Colonic mucosa (tissue), 4 donors: ENCODE results near the gene LOXL3. TPM values are rescaled to one million over a fixed set of nuclear protein-coding genes. Genes with fewer than 3 reads are reported as not detected.
A peak's percentile ranks its signal among the peaks of the same experiment; 100 is the strongest.

Source experiments
- DNase-seq: peaks from one replicate; pipeline ENCODE4 v3.0.0-alpha.2; 2020
- H3K27ac ChIP-seq: fragments of 200-600 bp; one replicate; pipeline ENCODE4 v1.8.0; 2021
- H3K27me3 ChIP-seq: fragments of 200-600 bp; one replicate; pipeline ENCODE4 v1.8.0; 2021
- H3K36me3 ChIP-seq: fragments of 200-600 bp; one replicate; pipeline ENCODE4 v1.8.0; 2021
- H3K4me1 ChIP-seq: fragments of 200-600 bp; one replicate; pipeline ENCODE4 v1.8.0; 2021; ENCODE audit warnings: mild to moderate bottlenecking
- H3K4me3 ChIP-seq: fragments of 200-600 bp; one replicate; pipeline ENCODE4 v1.8.0; 2021
- H3K9ac ChIP-seq, 2 donors: one replicate each; pipeline ENCODE4 v1.7.0; 2013; ENCODE audit warnings: control low read depth in 2 of 2, low read depth in 2 of 2, low read length in 2 of 2
- H3K9me3 ChIP-seq: fragments of 200-600 bp; one replicate; pipeline ENCODE4 v1.8.0; 2021
- CTCF ChIP-seq: fragments of 200-600 bp; IDR thresholded peaks from one replicate; pipeline ENCODE4 v1.8.0; 2022; ENCODE audit warnings: antibody characterized with exemption, mild to moderate bottlenecking
- intact Hi-C: fragments of 100-400 bp; cut with DNase I; formaldehyde crosslinking; loops from one replicate; pipeline ENCODE4 v1.14.1; 2022
- total RNA-seq, 2 donors: library from RNA; stranded (reverse); fragmentation: NEBNext Ultra II Directional in 1 of 2; extraction: Animal tissue kit (Norgen Biotek cat#: 25700) in 1 of 2; gene quantifications; one replicate each; pipeline ENCODE4 v1.2.1, GENCODE V29; 2021
- donor health status: healthy.
- donor health status: DM: no; HTN: no; CAD: no.
- donor health status: DM: no; HTN: no; CAD: no.

The LOXL3 gene
- total RNA-seq, 2 donors from 2014 or later, result 2.9 to 4.7 TPM

DNA sequence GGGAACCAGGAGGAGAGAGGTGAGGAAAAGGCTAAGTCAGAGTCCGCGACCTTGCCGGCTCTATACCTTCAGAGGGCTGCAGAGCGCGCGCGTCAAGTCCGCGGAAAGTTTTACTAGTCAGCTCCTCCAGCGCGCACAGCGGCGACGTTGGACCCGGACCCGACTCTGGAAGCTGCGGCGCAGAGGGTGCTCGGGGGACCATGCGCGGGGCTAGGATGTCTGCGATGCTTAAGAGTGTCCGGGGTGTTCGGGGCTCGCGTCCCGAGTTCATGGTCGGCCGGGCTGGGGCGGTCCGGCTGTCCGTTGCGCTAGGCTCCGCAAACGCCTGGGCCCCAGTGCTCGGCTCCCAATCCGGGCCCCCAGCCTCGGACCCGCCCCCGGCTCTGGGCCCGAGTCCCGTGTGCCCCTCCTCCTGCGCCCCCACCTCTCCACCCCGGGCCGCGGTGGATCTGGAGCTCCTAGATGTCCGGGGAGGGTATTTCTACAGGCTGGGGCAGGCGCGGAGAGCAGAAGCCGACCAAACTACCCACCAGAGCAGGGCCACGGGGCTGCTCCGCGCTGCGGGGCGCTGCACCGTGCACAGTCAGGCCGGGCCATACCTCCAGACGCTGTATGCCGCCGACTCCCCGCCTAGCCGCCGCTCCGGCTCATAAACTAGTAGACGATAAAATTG, 54.3 kb downstream of the LOXL3 start, which contains the start of gene LBX2:
LBX2 (minus strand) TSS at position 337 of the 673 bp plus-strand sequence; CDS start at position 271, 66 bp downstream.
- intact Hi-C loops, result no loop called here
- Histone ChIP-seq H3K27me3 (peaks cover 17% of the 10 kb centered on the region), H3K4me3 (peak within 1 kb of the TSS; percentile 47), H3K36me3 (no peaks in the 10 kb centered on the region), H3K4me1 (peaks cover 15% of the 10 kb centered on the region), H3K9ac (peak within 1 kb of the TSS in 1 of 2 donors; percentile 46), H3K27ac (peak within 1 kb of the TSS; percentile 32), H3K9me3 (no peaks in the 10 kb centered on the region)
- peak; percentile 57 for DNase-seq
- TF ChIP-seq CTCF, result no peak

DNA sequence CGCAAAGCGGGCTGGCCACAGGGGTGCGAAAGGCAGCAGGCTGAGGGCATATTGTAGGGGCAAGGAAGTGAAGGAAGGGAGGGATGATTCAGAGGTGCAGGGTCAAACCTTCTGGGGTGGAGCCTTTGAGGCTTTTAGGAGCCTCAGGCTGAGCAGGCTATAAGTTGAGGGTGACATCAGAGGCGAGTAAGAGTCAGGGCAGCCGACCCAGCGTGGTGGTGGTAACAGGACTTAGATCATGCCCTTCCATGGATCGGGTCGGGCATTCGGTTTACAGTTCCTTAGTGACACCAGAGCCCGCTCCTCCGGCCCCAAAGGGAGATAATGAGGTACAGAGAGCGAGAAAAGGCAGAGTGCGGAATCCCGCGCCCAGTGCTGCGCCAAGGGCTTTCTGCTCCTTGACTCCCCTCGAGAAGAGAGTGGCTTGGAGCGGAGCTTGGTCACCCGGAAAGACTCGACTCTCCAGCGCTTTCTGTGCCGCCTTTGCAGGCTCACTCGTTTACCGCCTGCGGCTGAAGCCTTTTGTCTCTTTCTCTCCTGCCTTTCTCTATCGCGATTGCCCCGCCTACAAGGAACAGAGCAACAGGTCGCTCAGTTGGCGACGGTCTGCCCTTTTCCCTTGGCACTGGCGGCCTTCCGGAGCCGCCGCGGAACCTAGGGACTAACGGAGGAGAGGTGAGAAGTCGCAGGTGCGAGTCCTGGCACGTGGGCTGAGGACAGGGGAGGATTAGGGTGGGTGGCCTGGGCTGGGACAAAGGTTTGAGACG, 55.1 kb downstream of the LOXL3 start:
- Histone ChIP-seq H3K27me3 (peaks cover 17% of the 10 kb centered on the region), H3K27ac (peak overlapping the region; percentile 32), H3K9ac (peak overlapping the region in 1 of 2 donors; percentile 46), H3K4me3 (peak overlapping the region; percentile 47), H3K4me1 (peaks cover 15% of the 10 kb centered on the region), H3K36me3 (no peaks in the 10 kb centered on the region), H3K9me3 (no peaks in the 10 kb centered on the region)
- DNase-seq, result peak; percentile 63
- no peak for TF ChIP-seq CTCF
- intact Hi-C loops, result no loop called here

DNA sequence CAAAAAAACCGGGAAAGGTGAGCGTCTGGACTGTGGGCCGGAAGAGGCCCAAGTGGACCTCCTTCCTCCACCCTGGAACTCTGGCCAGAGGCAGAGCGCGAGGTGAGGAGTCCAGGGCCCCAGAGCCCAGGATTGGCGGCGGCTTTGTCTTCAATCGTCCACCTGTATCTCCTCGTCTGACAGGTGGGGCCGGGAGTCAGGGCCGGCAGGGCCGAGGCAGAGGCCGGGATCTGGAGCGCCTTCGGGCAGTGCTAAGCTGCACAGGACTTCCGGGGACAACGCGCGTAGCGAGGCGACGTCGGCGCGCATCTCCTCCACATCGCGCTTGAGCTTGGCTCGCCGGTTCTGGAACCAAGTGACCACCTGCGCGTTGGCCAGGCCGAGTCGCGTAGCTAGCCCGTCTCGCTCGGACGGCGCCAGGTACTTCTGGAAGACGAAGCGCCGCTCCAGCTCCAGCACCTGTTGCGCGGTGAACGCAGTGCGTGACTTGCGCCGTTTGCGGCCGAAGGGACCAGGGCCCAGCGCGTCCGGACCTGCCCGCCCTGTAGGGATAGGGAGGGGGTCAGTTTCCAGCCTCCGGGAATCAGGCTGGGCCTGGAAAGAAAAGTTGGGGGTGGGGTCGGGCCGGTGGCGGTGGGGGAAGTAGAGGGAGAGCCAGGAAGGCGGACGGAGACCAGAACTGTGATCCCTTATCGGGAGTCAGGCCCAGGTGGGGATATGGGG, 55.8 kb downstream of the LOXL3 start:
- H3K27ac ChIP-seq, result peak overlapping the region; percentile 32
- DNase-seq, result peak; percentile 67
- TF ChIP-seq CTCF, result no peak
- no peaks in the 10 kb centered on the region for H3K36me3 ChIP-seq
- H3K27me3 ChIP-seq, result peaks cover 17% of the 10 kb centered on the region
- H3K9me3 ChIP-seq, result no peaks in the 10 kb centered on the region
- peak overlapping the region; percentile 47 for H3K4me3 ChIP-seq
- peaks cover 15% of the 10 kb centered on the region for H3K4me1 ChIP-seq
- intact Hi-C loops, result no loop called here
- H3K9ac ChIP-seq, result peak overlapping the region in 1 of 2 donors; percentile 46

- peak overlapping the region; percentile 47 for H3K4me3 ChIP-seq
- H3K4me1 ChIP-seq, result peaks cover 15% of the 10 kb centered on the region
- H3K27ac ChIP-seq, result no peak overlapping the region
- no peak overlapping the region for H3K9ac ChIP-seq
- DNase-seq, result no peak
- peaks cover 17% of the 10 kb centered on the region for H3K27me3 ChIP-seq
- H3K36me3 ChIP-seq, result no peaks in the 10 kb centered on the region
- intact Hi-C loops, result no loop called here
- no peak for TF ChIP-seq CTCF
- H3K9me3 ChIP-seq, result no peaks in the 10 kb centered on the region
Measured at GRCh38 chr2:74496997-74497776, 56.6 kb downstream of the LOXL3 start.

DNA sequence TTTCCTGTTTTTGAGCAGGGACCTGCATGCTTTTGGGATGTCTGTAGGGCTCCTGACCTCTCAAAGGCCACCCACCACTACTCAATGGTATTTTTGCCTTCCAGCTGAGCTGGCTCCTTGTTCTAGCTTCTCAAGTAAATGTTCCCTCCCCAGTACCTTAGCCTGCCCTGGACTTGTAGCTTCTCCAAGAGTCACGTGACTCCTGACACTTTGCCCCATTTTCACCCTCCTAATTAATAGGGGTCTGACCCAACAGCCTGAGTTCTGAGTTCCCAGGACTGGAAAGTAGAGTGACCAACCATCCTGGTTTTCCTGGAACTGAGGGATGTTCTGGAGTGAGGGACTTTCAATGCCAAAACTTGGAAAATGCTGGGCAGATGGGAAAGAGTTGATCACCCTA, 58.3 kb downstream of the LOXL3 start:
- H3K4me1 ChIP-seq, result peaks cover 15% of the 10 kb centered on the region
- H3K4me3 ChIP-seq, result no peak overlapping the region
- no peak overlapping the region for H3K27ac ChIP-seq
- intact Hi-C loops, result no loop called here
- peaks cover 17% of the 10 kb centered on the region for H3K27me3 ChIP-seq
- no peaks in the 10 kb centered on the region for H3K9me3 ChIP-seq
- no peak for DNase-seq
- no peak overlapping the region for H3K9ac ChIP-seq
- no peak for TF ChIP-seq CTCF
- H3K36me3 ChIP-seq, result no peaks in the 10 kb centered on the region
